CD4-positive, alpha-beta memory T cell (primary cell): ENCODE measurements around the gene ADAMTS12. TPM values are rescaled to one million over a fixed set of nuclear protein-coding genes. Genes with fewer than 3 reads are reported as not detected.

Experiments
- CTCF ChIA-PET: fragments of 350-600 bp; sonication (Branson Sonifier 250); formaldehyde crosslinking; loops from one replicate; lab custom pipeline; 2021; ENCODE audit warnings: inconsistent platforms; ENCODE audit not compliant: partially characterized antibody; lab: Charles Lee
- POLR2A ChIA-PET: fragments of 350-600 bp; sonication (Branson Sonifier 250); formaldehyde crosslinking; loops from one replicate; lab custom pipeline; 2021; ENCODE audit not compliant: partially characterized antibody; lab: Charles Lee
- DNase-seq, 5 donors: peaks; one replicate each; pipeline versions ENCODE4 v3.0.0 to v3.0.0-alpha.2; 2020 to 2022; ENCODE audit warnings: mixed read lengths in 1 of 5
- H3K27ac ChIP-seq: one replicate; pipeline ENCODE4 v1.7.0; 2013; ENCODE audit warnings: low read depth, low read length
- H3K27me3 ChIP-seq: 2 replicates; pipeline ENCODE4 v1.7.0; 2013; ENCODE audit warnings: mild to moderate bottlenecking, low read length, moderate library complexity; ENCODE audit not compliant: insufficient read depth
- H3K36me3 ChIP-seq: 2 replicates; pipeline ENCODE4 v1.7.0; 2013; ENCODE audit warnings: mild to moderate bottlenecking, low read length, moderate library complexity; ENCODE audit not compliant: insufficient read depth
- H3K4me1 ChIP-seq: 2 replicates; pipeline ENCODE4 v1.7.0; 2013; ENCODE audit warnings: mild to moderate bottlenecking, low read length, moderate library complexity; ENCODE audit not compliant: insufficient read depth
- H3K4me3 ChIP-seq, 2 donors: one replicate each; pipeline ENCODE4 v1.7.0; 2013; ENCODE audit warnings: low read length in 2 of 2, mild to moderate bottlenecking in 1 of 2
- H3K9me3 ChIP-seq, 2 donors: one replicate each; pipeline ENCODE4 v1.7.0; 2013; ENCODE audit warnings: low read length in 2 of 2, control low read depth in 1 of 2; ENCODE audit not compliant: control insufficient read depth in 1 of 2
- H3K27ac Mint-ChIP-seq, 7 donors: one replicate each; pipeline ENCODE4 v1.8.0; 2020 to 2021; ENCODE audit warnings: mixed read lengths in 7 of 7, mild to moderate bottlenecking in 6 of 7, inconsistent platforms in 3 of 7, moderate library complexity in 3 of 7
- H3K27me3 Mint-ChIP-seq, 2 donors: one replicate each; pipeline ENCODE4 v1.8.0; 2020 to 2021; ENCODE audit warnings: mixed read lengths in 2 of 2
- H3K36me3 Mint-ChIP-seq, 2 donors: one replicate each; pipeline ENCODE4 v1.8.0; 2020 to 2021; ENCODE audit warnings: mixed read lengths in 2 of 2, inconsistent platforms in 1 of 2, mild to moderate bottlenecking in 1 of 2
- H3K4me1 Mint-ChIP-seq, 4 donors: one replicate each; pipeline ENCODE4 v1.8.0; 2020 to 2021; ENCODE audit warnings: mixed read lengths in 4 of 4, mild to moderate bottlenecking in 1 of 4
- H3K4me3 Mint-ChIP-seq, 8 donors: one replicate each; pipeline ENCODE4 v1.8.0; 2020 to 2021; ENCODE audit warnings: mixed read lengths in 8 of 8, mild to moderate bottlenecking in 7 of 8, moderate library complexity in 6 of 8, inconsistent platforms in 3 of 8
- H3K9me3 Mint-ChIP-seq, 8 donors: one replicate each; pipeline ENCODE4 v1.8.0; 2020 to 2021; ENCODE audit warnings: mixed read lengths in 8 of 8, mild to moderate bottlenecking in 5 of 8, inconsistent platforms in 3 of 8, moderate library complexity in 1 of 8
- intact Hi-C: fragments of 100-400 bp; cut with micrococcal nuclease; formaldehyde crosslinking; loops from one replicate; pipeline ENCODE4 v1.15.1; 2023
- polyA plus RNA-seq, 2 donors: library from polyadenylated mRNA; unstranded; fragments of 300-500 nt; fragmentation: Illumina TruSeq; gene quantifications; one replicate each; pipeline ENCODE4 v1.2.3, GENCODE V29; 2021
- total RNA-seq, 2 experiments: library from RNA; stranded (reverse); gene quantifications; one replicate each; pipeline ENCODE4 v1.2.3, GENCODE V29; 2021

The ADAMTS12 gene
- total and polyA plus RNA-seq, 4 experiments from 2014 or later = 0.17 TPM; not detected in 3

DNA sequence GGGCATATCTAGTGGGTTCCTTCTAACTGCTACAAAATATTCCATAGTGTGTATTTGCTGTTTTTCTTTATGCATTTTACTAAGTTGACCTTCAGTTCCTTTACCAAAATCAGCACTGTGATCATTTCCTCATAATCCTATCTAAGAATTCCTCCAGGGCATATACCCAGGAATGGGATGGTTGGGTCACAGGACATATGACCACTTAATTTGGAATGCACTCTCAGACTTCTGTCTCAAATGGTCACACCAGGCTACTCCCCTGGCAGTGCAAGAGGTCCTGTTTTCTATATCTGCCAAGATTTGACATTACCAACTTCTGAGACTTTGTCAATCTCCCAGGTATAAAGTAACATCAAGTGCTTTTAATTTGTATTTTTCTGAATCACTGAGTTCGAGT is 63.9 kb downstream of the ADAMTS12 start:
- no peaks in the 10 kb centered on the region for H3K36me3 Mint-ChIP-seq
- CTCF ChIA-PET = no interaction called here
- no peaks in the 10 kb centered on the region for H3K36me3 ChIP-seq
- no peaks in the 10 kb centered on the region for H3K4me1 ChIP-seq
- H3K4me1 Mint-ChIP-seq = no peaks in the 10 kb centered on the region
- H3K4me3 Mint-ChIP-seq = no peak overlapping the region
- POLR2A ChIA-PET = no interaction called here
- H3K4me3 ChIP-seq = no peak overlapping the region
- DNase-seq = no peak
- peaks cover 2 to 4% of the 10 kb centered on the region in 2 donors for H3K27me3 Mint-ChIP-seq
- intact Hi-C loops = no loop called here
- H3K27me3 ChIP-seq = no peaks in the 10 kb centered on the region
- no peak overlapping the region for H3K27ac ChIP-seq
- H3K27ac Mint-ChIP-seq = no peak overlapping the region
- H3K9me3 ChIP-seq = no peaks in the 10 kb centered on the region
- H3K9me3 Mint-ChIP-seq = peaks cover 0 to 4% (median 0%) of the 10 kb centered on the region in 8 donors

GRCh38 chr5:33827018-33827707 is 64.6 kb downstream of the ADAMTS12 start:
- CTCF ChIA-PET = interaction anchor here (0.9 kb wide), 1 partner anchor 17 kb away, joined by 3 read pairs; no protein-coding TSS in a partner anchor

GRCh38 chr5:33824516-33825195 is 67.1 kb downstream of the ADAMTS12 start:
- no peak overlapping the region for H3K4me3 ChIP-seq
- no peaks in the 10 kb centered on the region for H3K4me1 ChIP-seq
- Mint-ChIP-seq H3K9me3 (peaks cover 0 to 8% (median 1%) of the 10 kb centered on the region in 8 donors), H3K4me1 (no peaks in the 10 kb centered on the region), H3K27me3 (peaks cover 4% of the 10 kb centered on the region in 2 donors), H3K36me3 (no peaks in the 10 kb centered on the region), H3K27ac (no peak overlapping the region), H3K4me3 (no peak overlapping the region)
- no peaks in the 10 kb centered on the region for H3K36me3 ChIP-seq
- no peak overlapping the region for H3K27ac ChIP-seq
- no peaks in the 10 kb centered on the region for H3K9me3 ChIP-seq
- H3K27me3 ChIP-seq = no peaks in the 10 kb centered on the region
- CTCF ChIA-PET = no interaction called here
- no peak for DNase-seq
- intact Hi-C loops = no loop called here
- POLR2A ChIA-PET = no interaction called here

More at GRCh38 chr5:33827018-33827707, 64.6 kb downstream of the ADAMTS12 start:
- no peak overlapping the region for H3K4me3 Mint-ChIP-seq
- no peaks in the 10 kb centered on the region for H3K27me3 ChIP-seq
- peaks cover 2 to 4% of the 10 kb centered on the region in 2 donors for H3K27me3 Mint-ChIP-seq
- H3K4me1 Mint-ChIP-seq = no peaks in the 10 kb centered on the region
- H3K4me3 ChIP-seq = no peak overlapping the region
- H3K4me1 ChIP-seq = no peaks in the 10 kb centered on the region
- DNase-seq = no peak
- H3K36me3 Mint-ChIP-seq = no peaks in the 10 kb centered on the region
- no peak overlapping the region for H3K27ac ChIP-seq
- H3K36me3 ChIP-seq = no peaks in the 10 kb centered on the region
- POLR2A ChIA-PET = no interaction called here
- intact Hi-C loops = no loop called here
- H3K9me3 Mint-ChIP-seq = peaks cover 0 to 4% (median 0%) of the 10 kb centered on the region in 8 donors
- H3K9me3 ChIP-seq = no peaks in the 10 kb centered on the region
- no peak overlapping the region for H3K27ac Mint-ChIP-seq

- Mint-ChIP-seq H3K27ac (no peak overlapping the region), H3K36me3 (no peaks in the 10 kb centered on the region), H3K4me1 (peaks cover 0 to 4% (median 0%) of the 10 kb centered on the region in 4 donors), H3K4me3 (peak overlapping the region in 1 of 8 donors; percentile 11), H3K27me3 (peaks cover 2 to 3% of the 10 kb centered on the region in 2 donors), H3K9me3 (peaks cover 0 to 12% (median 3%) of the 10 kb centered on the region in 8 donors)
- ChIA-PET POLR2A (no interaction called here), CTCF (no interaction called here)
- Histone ChIP-seq H3K27ac (no peak overlapping the region), H3K4me3 (no peak overlapping the region), H3K4me1 (no peaks in the 10 kb centered on the region), H3K9me3 (no peaks in the 10 kb centered on the region), H3K36me3 (no peaks in the 10 kb centered on the region), H3K27me3 (no peaks in the 10 kb centered on the region)
- DNase-seq = no peak
- intact Hi-C loops = no loop called here
Observed at GRCh38 chr5:33817301-33817700, 74.5 kb downstream of the ADAMTS12 start.

DNA sequence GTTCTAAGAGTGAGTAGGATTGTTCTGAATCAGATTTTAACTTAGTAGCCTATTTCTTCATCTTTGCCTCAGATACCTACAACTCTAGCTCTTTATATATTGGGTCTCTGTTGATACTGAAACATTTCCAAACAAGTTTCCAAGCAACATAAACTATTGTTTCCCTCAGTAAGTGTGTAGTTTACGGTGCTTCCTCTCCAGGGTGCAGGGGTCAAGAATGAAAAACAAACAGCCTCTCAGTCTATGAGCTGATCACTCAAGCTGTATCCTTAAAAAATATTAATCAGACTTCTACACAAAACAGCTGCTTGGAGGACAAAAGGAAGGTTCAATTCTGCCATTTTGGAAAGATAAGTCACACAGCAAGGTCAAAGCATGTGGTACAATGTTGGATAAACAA is 75.0 kb downstream of the ADAMTS12 start:
- no peaks in the 10 kb centered on the region for H3K9me3 ChIP-seq
- Mint-ChIP-seq H3K4me1 (peaks cover 0 to 4% (median 0%) of the 10 kb centered on the region in 4 donors), H3K36me3 (no peaks in the 10 kb centered on the region), H3K4me3 (no peak overlapping the region), H3K27me3 (peaks cover 1 to 2% of the 10 kb centered on the region in 2 donors), H3K27ac (no peak overlapping the region), H3K9me3 (peaks cover 0 to 7% (median 3%) of the 10 kb centered on the region in 8 donors)
- no peaks in the 10 kb centered on the region for H3K27me3 ChIP-seq
- H3K4me3 ChIP-seq = no peak overlapping the region
- no peak overlapping the region for H3K27ac ChIP-seq
- intact Hi-C loops = no loop called here
- H3K4me1 ChIP-seq = no peaks in the 10 kb centered on the region
- ChIA-PET POLR2A (no interaction called here), CTCF (no interaction called here)
- DNase-seq = no peak
- H3K36me3 ChIP-seq = no peaks in the 10 kb centered on the region

GRCh38 chr5:33812746-33813145 is 79.0 kb downstream of the ADAMTS12 start:
- no peak for DNase-seq
- Mint-ChIP-seq H3K27me3 (no peaks in the 10 kb centered on the region), H3K36me3 (no peaks in the 10 kb centered on the region), H3K27ac (no peak overlapping the region), H3K4me1 (peaks cover 0 to 12% (median under 1%) of the 10 kb centered on the region in 4 donors), H3K9me3 (peaks cover 0 to 6% (median 0%) of the 10 kb centered on the region in 8 donors), H3K4me3 (no peak overlapping the region)
- H3K27me3 ChIP-seq = no peaks in the 10 kb centered on the region
- ChIA-PET CTCF (no interaction called here), POLR2A (interaction anchor here (0.6 kb wide), 1 partner anchor 12 kb away, joined by 3 read pairs; no protein-coding TSS in a partner anchor)
- H3K27ac ChIP-seq = no peak overlapping the region
- intact Hi-C loops = no loop called here
- no peaks in the 10 kb centered on the region for H3K36me3 ChIP-seq
- no peaks in the 10 kb centered on the region for H3K4me1 ChIP-seq
- no peaks in the 10 kb centered on the region for H3K9me3 ChIP-seq
- H3K4me3 ChIP-seq = no peak overlapping the region

DNA sequence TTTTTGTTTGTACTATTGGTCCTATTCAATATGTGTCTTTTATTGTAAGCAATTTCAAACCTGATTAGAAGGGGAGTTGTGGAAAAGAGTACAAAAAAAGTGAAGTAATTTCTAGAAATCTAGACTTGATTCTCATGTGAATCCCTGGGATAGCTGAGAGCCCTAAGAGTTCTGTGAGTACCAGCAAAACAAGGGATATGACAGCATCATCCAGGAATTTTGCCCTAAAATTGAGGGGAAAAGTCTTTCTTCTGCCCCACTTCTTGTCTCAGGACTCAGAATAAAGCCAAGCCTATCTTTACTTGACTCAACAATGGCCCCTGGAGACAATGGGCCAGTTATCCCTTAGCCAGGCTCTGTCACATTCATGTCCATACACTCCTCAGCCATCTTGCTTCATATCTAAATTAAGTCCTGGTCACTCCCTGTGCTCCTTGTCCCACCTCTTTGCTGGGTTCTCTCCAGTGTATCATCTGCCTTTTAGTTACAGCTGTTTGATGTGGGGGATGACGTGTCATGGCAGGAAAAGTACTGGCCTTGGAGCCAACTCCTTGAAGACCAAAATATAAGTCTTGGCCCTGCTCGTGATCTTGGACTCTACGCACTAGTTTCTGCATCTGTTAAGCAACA is 81.2 kb downstream of the ADAMTS12 start:
- Mint-ChIP-seq H3K9me3 (peaks cover 0 to 6% (median 0%) of the 10 kb centered on the region in 8 donors), H3K27ac (no peak overlapping the region), H3K27me3 (no peaks in the 10 kb centered on the region), H3K36me3 (no peaks in the 10 kb centered on the region), H3K4me3 (no peak overlapping the region), H3K4me1 (peaks cover 0 to 10% (median under 1%) of the 10 kb centered on the region in 4 donors)
- H3K27ac ChIP-seq = no peak overlapping the region
- no peak overlapping the region for H3K4me3 ChIP-seq
- no peaks in the 10 kb centered on the region for H3K27me3 ChIP-seq
- H3K36me3 ChIP-seq = no peaks in the 10 kb centered on the region
- no peaks in the 10 kb centered on the region for H3K4me1 ChIP-seq
- DNase-seq = no peak
- ChIA-PET POLR2A (no interaction called here), CTCF (interaction anchor here (0.9 kb wide), 1 partner anchor 16 kb away, joined by 3 read pairs; no protein-coding TSS in a partner anchor)
- intact Hi-C loops = no loop called here
- no peaks in the 10 kb centered on the region for H3K9me3 ChIP-seq
